NCI-H2227 (cell line): Measurements from ENCODE around the gene TUBB4B.

ENCODE experiments used
- DNase-seq: peaks from one replicate; lab custom pipeline; 2025; ENCODE audit not compliant: unreplicated experiment; lab: John Stamatoyannopoulos, UW

Gene TUBB4B

DNA sequence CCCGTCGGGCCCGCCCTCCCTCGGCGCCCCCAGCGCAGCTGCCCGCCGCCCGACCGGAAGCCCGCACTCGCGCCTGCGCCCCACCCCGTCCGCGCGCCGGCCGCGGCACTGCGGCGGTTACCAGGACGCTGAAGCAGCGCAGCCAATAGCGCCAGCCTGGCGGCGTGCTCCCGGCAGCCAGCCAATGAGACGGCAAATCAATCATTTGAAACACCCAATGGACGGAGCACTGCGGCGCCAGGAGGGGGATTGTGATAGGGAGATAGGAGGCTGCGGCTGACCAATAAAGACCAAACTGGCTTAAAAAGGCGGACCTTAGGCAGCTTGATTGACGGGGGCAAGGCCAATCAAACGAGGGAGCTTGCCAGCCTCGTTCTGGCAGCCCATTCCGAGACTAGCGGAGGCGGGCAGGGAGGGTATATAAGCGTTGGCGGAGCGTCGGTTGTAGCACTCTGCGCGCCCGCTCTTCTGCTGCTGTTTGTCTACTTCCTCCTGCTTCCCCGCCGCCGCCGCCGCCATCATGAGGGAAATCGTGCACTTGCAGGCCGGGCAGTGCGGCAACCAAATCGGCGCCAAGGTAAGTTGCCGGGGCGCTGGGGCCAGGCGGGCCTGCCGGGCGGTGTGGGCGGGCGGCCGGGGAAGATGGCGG lies at the start of gene TUBB4B:
Gene TUBB4B, plus strand, starts transcription at position 447 of the 649 bp plus-strand sequence. Its CDS starts 74 bp downstream, at position 521.
- DNase-seq, result peak; percentile 98

- DNase-seq, result no peak
Measured at GRCh38 chr9:137191691-137192447, 49.2 kb upstream of the TUBB4B start.

DNA sequence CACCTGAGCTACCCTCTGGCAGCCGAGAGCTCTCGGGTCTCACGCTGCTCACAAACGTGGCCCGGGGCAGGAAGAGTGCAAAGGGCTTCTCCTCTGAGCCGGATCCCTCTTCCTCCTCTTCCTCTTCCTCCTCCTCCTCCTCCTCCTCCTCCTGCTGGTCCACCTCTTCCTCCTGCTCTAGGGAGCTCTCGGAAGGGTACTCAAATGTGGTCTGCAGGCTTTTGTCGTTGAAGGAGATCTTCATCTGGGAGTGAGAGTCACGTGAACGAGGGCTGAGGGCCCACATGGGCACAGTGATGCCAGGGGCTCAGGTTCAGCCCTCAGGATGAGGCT lies 48.7 kb upstream of the TUBB4B start:
- DNase-seq, result no peak

DNA sequence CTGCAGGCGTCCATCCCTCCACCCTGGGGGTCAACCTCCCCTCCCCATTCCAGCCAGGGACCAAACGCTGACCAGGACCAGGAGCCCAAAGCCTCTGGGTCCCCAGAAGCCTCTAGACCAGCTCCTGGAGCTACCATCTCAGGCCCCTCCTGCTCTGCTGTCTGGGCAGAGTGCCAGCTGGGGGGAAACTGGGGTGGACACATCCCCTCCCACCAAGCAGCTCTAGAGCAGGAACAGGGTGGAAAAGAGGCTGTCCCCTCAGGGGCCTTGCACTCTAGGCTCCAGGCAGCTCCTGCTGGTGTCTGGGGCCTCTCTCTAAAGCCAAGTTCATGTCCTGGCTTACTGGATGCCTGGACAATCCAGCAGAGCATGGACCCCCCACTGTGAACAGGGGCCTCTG lies 48.2 kb upstream of the TUBB4B start:
- DNase-seq, result peak; percentile 24

GRCh38 chr9:137193771-137194170 lies 47.3 kb upstream of the TUBB4B start:
- DNase-seq, result no peak

GRCh38 chr9:137194388-137194787 lies 46.7 kb upstream of the TUBB4B start:
- no peak for DNase-seq

- no peak for DNase-seq
Measured at GRCh38 chr9:137194909-137195308, 46.2 kb upstream of the TUBB4B start.

DNA sequence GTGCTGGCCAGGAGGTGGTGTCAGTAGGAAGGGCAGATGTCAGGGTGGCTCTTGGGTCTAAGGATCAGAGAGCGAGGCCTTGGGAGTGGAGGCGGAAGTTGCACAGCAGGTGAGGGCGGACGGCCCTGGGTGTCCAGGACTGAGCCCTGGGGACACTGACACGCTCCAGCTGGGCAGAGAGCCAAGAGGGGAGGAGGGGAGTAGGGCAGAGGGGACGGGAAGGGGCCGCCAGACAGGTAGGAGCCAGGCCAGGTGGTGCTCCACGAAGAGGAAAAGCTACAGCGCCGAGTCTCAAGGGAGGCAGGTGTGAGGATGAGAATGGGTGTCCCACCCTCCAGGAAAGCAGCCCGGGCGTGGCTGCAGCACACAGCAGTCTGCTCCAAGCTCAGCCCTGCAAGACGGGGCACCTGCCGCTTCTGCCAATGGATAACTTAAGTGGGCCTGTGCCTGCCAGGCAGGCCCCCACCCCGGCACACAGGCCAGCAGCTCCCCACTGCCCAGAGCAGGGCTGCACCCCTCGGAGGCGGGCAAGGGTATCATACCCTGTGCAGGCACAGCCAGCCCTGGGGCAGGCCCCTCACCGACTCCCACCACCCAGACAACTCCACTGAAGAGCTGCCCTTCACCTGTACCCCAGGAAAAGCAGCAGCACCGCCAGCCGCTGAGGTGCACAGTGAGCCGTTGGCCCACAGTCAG lies 45.4 kb upstream of the TUBB4B start:
- no peak for DNase-seq

- no peak for DNase-seq
Measured at GRCh38 chr9:137198051-137198901, 42.8 kb upstream of the TUBB4B start.

DNA sequence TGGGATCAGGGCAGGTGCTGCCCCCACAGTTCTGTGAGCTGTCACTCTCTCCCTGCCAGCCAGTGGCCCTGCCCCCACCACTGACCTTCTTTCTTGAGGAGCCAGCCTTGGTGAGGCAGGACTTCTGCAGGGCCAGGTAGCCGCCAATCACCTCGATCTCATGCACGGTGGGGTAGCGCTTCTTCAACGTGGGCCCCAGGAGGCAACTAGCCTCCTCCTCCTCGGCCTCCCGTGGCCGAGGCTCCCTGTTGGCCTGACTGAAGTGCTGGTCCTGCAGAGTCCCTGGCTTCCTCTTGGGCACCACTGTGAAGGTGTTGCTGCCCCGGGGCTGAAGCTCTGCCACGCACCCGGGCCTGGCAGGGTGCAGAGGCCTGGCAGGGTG lies 42.2 kb upstream of the TUBB4B start:
- DNase-seq, result no peak

DNA sequence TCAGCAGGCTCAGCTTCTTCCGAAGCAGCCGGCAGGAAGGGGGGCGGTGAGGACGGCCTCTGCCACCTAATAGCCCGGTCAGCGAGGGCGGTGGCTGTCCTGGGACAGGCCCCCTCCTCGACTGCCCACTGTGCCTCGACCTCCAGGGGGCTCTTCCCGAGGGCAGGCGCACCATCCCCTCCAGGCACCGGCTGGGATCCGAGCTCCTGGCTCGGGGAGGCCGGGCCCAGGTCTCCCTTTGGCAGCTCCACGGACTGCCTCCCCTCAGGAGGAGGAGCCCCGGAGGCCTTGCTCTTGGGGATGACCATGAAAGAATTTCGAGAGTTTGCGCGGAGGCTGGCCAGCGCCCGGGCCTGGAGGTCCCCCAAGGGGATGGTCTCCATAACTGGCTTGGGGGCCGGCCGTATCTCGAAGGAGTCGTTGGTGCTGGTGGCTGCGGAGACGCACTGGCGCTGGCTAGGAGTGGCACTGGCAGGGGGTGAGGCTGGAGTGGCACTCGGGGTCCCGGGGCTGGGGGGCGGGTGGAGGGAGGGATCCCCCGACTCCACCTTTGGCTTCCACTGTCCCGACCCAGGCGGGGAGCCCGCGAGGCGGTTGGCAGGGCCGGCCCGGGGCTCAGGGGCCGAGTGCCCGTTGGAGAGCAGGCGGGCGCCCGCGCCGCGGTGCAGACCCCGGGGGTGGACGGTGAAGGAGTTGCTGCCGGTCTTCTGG lies 41.5 kb upstream of the TUBB4B start:
- peak; percentile 18 for DNase-seq

GRCh38 chr9:137200311-137201204 lies 40.5 kb upstream of the TUBB4B start, which contains the start of gene TPRN:
Gene TPRN, minus strand, starts transcription at chr9:137200741. Its CDS starts 30 bp downstream, at chr9:137200711.
- DNase-seq, result peak; percentile 97

DNA sequence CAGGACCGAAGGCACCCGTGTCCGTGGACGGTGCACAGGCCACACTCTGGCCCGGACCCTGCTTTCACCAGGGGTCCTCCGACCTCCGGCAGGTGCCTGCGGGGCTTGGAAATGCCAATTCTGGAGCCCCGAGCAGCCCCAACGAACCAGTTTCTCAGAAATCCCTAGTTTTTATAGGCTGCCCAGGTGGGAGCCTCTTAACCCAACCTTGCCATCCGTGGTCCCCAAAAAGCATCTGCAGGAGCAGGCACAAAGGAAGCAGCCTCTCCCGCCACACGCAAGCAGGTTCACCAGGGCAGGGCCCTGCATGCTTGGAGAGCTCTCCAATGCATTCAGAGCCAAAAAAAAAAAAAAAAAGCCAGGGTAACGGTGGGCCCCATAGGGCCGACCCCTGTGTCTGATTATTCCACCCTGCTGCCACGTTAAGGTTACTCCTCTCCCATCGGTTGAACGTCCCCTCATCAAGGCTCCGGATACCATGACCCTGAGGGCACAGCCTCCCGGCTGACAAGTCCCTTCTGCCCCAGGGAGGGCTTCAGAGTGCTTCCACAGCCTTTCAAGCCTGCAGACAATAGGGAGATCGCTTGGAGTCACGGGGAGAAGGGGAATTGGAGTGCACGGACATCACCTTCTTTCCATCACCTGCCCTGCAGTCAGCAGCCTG lies 39.8 kb upstream of the TUBB4B start:
- no peak for DNase-seq

DNA sequence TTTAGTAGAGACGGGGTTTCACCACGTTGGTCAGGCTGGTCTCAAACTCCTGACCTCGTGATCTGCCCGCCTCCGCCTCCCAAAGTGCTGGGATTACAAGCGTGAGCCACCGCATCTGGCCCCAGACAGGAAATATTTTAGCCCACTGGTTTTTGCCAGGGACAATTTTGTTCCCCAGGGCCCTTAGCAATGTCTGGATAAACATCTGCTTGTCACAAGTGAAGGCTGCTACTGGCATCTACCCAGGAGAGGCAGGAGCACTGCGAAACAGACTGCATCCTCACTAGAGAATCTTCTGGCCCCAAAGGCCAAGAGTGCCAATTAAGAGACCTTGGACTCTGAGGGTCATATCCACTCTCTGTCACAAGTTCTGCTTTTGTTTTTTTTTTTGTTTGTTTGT lies 38.1 kb upstream of the TUBB4B start:
- no peak for DNase-seq

- no peak for DNase-seq
Measured at GRCh38 chr9:137204731-137205125, 36.4 kb upstream of the TUBB4B start.

DNA sequence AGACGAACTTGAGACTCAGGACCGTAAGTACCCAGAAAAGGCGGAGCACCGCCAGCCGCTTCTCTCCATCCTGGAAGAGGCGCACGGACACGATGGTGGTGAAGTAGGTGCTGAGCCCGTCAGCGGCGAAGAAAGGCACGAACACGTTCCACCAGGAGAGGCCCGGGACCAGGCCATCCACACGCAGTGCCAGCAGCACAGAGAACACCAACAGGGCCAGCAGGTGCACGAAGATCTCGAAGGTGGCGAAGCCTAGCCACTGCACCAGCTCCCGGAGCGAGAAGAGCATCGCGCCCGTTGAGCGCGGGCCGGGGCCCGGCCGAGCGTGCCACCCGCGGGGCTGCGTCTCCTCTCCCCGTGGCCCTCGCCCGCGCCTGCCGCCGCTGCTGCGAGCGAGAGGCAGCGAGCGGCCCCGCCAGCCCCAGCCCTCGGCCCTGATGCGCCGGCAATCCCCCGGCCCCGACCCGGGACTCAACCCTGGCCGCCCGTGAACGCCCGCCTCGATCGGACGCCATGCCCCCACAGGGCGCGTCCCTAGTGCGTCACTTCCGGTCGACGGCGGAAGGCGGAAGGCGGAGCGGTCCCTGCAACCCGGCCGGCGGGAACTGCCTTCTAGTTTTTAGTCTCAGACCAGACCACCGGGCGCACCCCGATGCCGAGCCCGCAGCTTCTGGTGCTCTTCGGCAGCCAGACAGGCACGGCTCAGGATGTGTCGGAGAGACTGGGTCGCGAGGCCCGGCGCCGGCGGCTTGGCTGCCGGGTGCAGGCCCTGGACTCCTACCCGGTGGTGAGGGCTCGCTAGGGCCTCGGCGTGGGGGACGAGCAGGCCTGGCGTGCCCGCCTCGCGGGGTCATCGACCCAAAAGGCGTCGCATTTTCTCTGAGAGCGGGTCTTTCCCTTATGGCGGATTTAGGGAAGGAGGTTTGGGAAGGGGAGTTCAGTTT lies 35.7 kb upstream of the TUBB4B start, which contains the start of the genes NDOR1 and TMEM203:
Gene NDOR1, plus strand, starts transcription at position 575 of the 944 bp plus-strand sequence. Its CDS starts 78 bp downstream, at position 653.
Gene TMEM203, minus strand, starts transcription at position 523 of the 944 bp plus-strand sequence. Its CDS starts 234 bp downstream, at position 289.
- DNase-seq, result peak; percentile 90

DNA sequence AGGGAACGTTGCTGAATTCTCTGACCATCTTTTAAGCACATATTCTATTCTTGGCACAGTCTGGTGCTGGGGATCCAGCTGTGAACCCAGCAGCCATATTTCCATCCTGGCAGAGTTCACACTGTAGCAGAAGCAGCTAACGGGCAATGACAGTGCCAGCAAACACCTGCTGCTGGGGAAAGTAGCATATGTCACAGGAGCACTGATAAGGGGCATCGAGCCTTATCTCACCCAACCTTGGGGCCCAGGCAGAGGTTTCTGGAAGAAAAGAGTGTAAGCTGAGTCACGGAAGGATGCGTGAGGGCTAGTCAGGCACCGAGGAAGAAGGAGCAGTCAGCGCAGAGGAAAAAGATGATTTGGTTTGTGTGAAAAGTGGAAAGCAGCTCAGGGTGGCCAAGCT lies 34.5 kb upstream of the TUBB4B start:
- no peak for DNase-seq

DNA sequence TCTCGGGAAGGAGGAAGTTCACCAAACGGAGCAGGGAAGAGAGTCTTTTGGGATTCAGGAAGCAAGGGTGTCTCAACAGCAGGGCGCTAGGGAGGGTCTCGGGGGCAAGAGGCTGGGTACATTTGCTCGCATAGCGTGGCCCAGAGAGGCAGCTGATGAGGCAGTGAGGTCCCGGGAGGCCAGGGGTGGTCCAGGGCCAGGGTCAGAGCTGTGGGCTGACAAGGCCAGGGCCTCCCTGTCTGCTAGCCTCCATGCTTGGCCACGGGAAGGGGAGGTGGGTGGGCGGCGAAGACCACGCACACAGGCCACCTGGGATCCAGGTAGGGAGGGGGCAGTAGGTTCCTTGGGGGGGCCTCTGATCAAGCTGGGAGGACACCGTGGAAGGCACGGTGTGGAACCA lies 29.6 kb upstream of the TUBB4B start:
- DNase-seq, result no peak
